ENCODE results near the gene RNF220.

Gene RNF220

GRCh38 chr1:44405031-44405797 is at the start of gene RNF220:
Gene RNF220 (plus strand): TSS chr1:44405255.
- no peak for DNase-seq (ENCODE audit: low read depth, low spot score)

- DNase-seq (ENCODE audit: low read depth, low spot score), result no peak
Observed at GRCh38 chr1:44355582-44356305, 49.3 kb upstream of the RNF220 start.

- DNase-seq (ENCODE audit: low read depth, low spot score), result no peak
Observed at GRCh38 chr1:44357710-44358109, 47.3 kb upstream of the RNF220 start.

- no peak for DNase-seq (ENCODE audit: low read depth, low spot score)
Observed at GRCh38 chr1:44359234-44359935, 45.7 kb upstream of the RNF220 start.

- no peak for DNase-seq (ENCODE audit: low read depth, low spot score)
Observed at GRCh38 chr1:44361478-44361877, 43.6 kb upstream of the RNF220 start.

GRCh38 chr1:44366371-44366975 is 38.6 kb upstream of the RNF220 start:
- no peak for DNase-seq (ENCODE audit: low read depth, low spot score)

- DNase-seq (ENCODE audit: low read depth, low spot score), result no peak
Observed at GRCh38 chr1:44367944-44368343, 37.1 kb upstream of the RNF220 start.

GRCh38 chr1:44368471-44369151 is 36.4 kb upstream of the RNF220 start:
- DNase-seq (ENCODE audit: low read depth, low spot score), result no peak

GRCh38 chr1:44371206-44371605 is 33.8 kb upstream of the RNF220 start:
- DNase-seq (ENCODE audit: low read depth, low spot score), result no peak

- DNase-seq (ENCODE audit: low read depth, low spot score), result no peak
Observed at GRCh38 chr1:44375547-44375946, 29.5 kb upstream of the RNF220 start.

GRCh38 chr1:44377925-44378784 is 26.9 kb upstream of the RNF220 start:
- DNase-seq (ENCODE audit: low read depth, low spot score), result no peak

- DNase-seq (ENCODE audit: low read depth, low spot score), result no peak
Observed at GRCh38 chr1:44380666-44381177, 24.3 kb upstream of the RNF220 start.

- DNase-seq (ENCODE audit: low read depth, low spot score), result no peak
Observed at GRCh38 chr1:44388551-44388950, 16.5 kb upstream of the RNF220 start.

GRCh38 chr1:44389437-44389836 is 15.6 kb upstream of the RNF220 start:
- DNase-seq (ENCODE audit: low read depth, low spot score), result no peak

GRCh38 chr1:44390277-44390676 is 14.8 kb upstream of the RNF220 start:
- DNase-seq (ENCODE audit: low read depth, low spot score), result peak; percentile 44

- no peak for DNase-seq (ENCODE audit: low read depth, low spot score)
Observed at GRCh38 chr1:44401256-44402228, 3.5 kb upstream of the RNF220 start.

GRCh38 chr1:44405798-44406736 is 1.0 kb downstream of the RNF220 start:
- DNase-seq (ENCODE audit: low read depth, low spot score), result no peak

Data from brain pericyte (primary cell).